Stimulated activated naive CD8-positive, alpha-beta T cell treated with anti-CD3 and anti-CD28 coated beads, Interleukin-15, Interleukin-2, amounts not matched to agents 100 ng/mL and 50 ng/mL, for 24 hours (primary cell): Measurements from ENCODE around the gene ZIC4.

Experiments
- H3K27ac Mint-ChIP-seq: one replicate; pipeline ENCODE4 v1.8.0; 2021; ENCODE audit warnings: mild to moderate bottlenecking, mixed read lengths
- H3K27me3 Mint-ChIP-seq: one replicate; pipeline ENCODE4 v1.8.0; 2021; ENCODE audit warnings: mixed read lengths
- H3K36me3 Mint-ChIP-seq: one replicate; pipeline ENCODE4 v1.8.0; 2021; ENCODE audit warnings: low read depth, mixed read lengths
- H3K4me1 Mint-ChIP-seq: one replicate; pipeline ENCODE4 v1.8.0; 2021; ENCODE audit warnings: low read depth, mixed read lengths
- H3K4me3 Mint-ChIP-seq: one replicate; pipeline ENCODE4 v1.8.0; 2021; ENCODE audit warnings: mild to moderate bottlenecking, mixed read lengths
- H3K9me3 Mint-ChIP-seq: one replicate; pipeline ENCODE4 v1.8.0; 2021; ENCODE audit warnings: mixed read lengths

The ZIC4 gene

DNA sequence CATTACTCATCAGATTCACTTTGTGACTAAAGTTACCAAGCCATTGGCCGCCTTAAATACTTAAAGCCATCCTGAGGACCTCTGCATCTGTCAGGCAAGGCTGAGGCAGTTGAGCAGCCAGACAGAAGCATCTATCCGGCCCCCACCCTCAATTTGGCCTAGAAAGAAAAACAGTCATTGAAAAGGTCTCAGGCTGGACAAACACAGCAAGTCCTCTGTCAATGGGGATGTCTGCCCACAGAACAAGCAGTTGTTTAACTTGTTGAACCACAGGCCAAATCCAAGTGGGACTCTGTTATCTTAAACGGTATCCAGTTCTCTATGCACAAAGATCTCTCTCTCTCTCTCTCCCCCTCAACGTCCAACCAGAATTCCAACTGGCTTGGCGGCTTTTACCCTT, 2.8 kb downstream of the ZIC4 start:
- H3K27ac Mint-ChIP-seq, result no peak overlapping the region
- H3K27me3 Mint-ChIP-seq, result peaks cover 82% of the 10 kb centered on the region
- H3K36me3 Mint-ChIP-seq, result peaks cover 11% of the 10 kb centered on the region
- H3K4me3 Mint-ChIP-seq, result no peak overlapping the region
- peaks cover 16% of the 10 kb centered on the region for H3K9me3 Mint-ChIP-seq
- H3K4me1 Mint-ChIP-seq, result peaks cover 11% of the 10 kb centered on the region

DNA sequence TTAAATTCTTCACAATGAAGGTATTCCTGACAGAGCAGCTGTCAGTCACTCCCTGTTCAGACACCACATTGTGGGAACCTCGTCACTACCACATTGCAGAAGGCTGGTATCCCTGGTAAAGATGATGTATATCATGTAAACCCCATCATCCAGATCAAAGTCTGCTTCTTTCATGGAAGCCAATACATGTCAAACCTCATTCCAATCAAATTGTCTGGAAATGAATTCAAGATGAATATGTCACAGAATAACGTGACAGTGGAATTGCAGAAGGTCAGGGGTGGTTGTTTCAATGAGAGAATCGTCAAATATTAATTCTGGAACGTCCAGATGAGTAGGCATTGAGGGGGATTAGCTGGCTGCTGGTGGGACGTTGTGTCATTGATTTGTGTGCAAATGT, 4.2 kb downstream of the ZIC4 start:
- Mint-ChIP-seq H3K27ac (no peak overlapping the region), H3K4me1 (no peaks in the 10 kb centered on the region), H3K4me3 (no peak overlapping the region), H3K9me3 (peaks cover 5% of the 10 kb centered on the region), H3K27me3 (peaks cover 83% of the 10 kb centered on the region), H3K36me3 (no peaks in the 10 kb centered on the region)

DNA sequence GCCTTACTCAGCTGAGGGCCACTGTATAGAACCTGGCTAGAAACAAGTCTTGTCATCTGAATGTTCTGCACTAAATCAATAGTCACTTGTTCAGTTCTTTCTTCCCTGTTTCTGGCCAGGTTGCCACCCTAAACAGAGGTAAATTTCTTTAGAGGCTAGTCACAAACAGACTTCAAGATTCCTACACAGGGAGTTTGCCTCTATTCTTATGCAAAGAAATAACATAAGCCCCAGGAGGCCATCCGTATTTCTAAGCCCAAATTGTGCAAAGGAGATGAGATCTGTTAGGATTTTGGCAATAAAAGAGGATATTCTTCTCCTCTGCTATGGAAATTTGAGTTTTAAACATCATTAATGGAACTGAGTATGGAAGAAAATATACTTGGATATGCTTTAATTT, 4.9 kb downstream of the ZIC4 start:
- Mint-ChIP-seq H3K27ac (no peak overlapping the region), H3K27me3 (peaks cover 83% of the 10 kb centered on the region), H3K4me1 (no peaks in the 10 kb centered on the region), H3K36me3 (no peaks in the 10 kb centered on the region), H3K9me3 (peaks cover 5% of the 10 kb centered on the region), H3K4me3 (no peak overlapping the region)

DNA sequence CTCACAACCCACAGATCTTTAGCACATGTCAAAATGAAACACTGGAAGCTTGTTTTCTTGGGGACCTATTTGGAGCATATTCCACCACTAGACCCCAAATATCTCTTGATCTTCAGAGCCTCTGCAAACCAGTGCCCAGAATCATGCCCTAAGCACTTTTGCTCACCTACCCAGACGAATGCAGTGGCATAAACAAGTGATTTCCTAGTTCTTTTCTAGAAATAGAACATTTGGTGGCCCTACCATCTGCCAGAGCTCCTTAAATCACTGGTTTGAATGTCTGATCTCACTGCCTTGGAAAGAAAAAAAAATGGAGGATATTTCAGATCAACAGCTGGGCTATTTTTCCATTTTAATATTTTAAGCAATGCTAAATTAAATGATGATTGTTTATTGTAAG, 5.3 kb downstream of the ZIC4 start:
- Mint-ChIP-seq H3K4me3 (no peak overlapping the region), H3K36me3 (no peaks in the 10 kb centered on the region), H3K4me1 (no peaks in the 10 kb centered on the region), H3K27ac (no peak overlapping the region), H3K9me3 (peaks cover 5% of the 10 kb centered on the region), H3K27me3 (peaks cover 79% of the 10 kb centered on the region)

DNA sequence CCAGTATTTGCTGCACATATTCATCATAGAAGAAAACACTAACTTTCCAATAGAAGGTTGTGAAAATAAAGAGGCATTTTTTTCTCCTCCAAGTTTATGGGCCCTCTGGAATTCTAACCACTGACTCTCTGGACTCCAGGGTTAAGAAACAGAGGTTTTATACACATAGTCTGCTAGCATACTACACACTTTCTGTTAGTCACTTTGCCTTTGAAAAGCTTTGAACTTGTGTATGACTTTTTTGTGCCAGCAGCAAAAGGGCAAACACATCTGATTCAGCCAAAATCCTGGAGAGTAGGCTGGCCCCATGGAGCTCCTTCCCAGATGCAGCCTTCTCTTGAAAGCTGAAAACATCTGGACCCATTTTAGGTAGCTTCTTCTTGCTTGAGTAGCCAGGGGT, 6.2 kb downstream of the ZIC4 start:
- H3K27ac Mint-ChIP-seq, result no peak overlapping the region
- no peaks in the 10 kb centered on the region for H3K36me3 Mint-ChIP-seq
- no peak overlapping the region for H3K4me3 Mint-ChIP-seq
- H3K9me3 Mint-ChIP-seq, result peaks cover 5% of the 10 kb centered on the region
- H3K27me3 Mint-ChIP-seq, result peaks cover 80% of the 10 kb centered on the region
- H3K4me1 Mint-ChIP-seq, result no peaks in the 10 kb centered on the region

DNA sequence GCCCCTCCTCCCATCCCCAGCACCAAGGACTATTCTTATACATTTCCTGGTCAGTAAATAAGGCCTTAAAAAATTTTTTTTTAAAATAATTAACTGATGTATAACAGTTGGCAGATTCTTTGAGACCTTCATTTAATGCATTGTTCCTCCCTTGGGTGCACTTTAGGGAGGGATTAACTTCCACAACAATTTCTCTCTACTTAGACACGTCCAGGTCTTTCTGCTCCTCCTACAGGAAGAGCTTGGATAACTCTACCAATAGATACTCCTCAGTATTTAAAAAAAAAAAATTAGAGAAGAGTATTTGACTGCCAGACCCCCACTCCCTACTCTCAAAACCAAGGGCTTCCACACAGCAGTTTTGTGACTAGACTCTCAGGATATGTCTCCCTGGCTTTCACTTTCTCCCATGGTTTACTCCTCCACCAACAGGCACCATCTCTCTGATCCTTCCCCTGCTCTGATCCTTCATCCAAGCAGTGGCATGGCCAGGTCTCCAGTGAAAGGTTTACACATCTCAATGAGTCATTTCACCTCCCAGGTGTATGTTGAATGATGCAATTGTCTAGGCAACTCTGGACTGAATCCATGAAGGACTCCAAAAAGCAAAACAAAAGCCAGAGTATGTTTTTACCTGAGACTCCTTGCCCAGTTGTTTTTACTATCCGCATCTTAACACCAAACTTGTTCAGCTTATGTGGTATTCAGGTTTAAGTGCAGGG, 7.4 kb downstream of the ZIC4 start:
- no peak overlapping the region for H3K27ac Mint-ChIP-seq
- H3K4me3 Mint-ChIP-seq, result no peak overlapping the region
- peaks cover 2% of the 10 kb centered on the region for H3K4me1 Mint-ChIP-seq
- peaks cover 80% of the 10 kb centered on the region for H3K27me3 Mint-ChIP-seq
- H3K9me3 Mint-ChIP-seq, result peaks cover 5% of the 10 kb centered on the region
- no peaks in the 10 kb centered on the region for H3K36me3 Mint-ChIP-seq

DNA sequence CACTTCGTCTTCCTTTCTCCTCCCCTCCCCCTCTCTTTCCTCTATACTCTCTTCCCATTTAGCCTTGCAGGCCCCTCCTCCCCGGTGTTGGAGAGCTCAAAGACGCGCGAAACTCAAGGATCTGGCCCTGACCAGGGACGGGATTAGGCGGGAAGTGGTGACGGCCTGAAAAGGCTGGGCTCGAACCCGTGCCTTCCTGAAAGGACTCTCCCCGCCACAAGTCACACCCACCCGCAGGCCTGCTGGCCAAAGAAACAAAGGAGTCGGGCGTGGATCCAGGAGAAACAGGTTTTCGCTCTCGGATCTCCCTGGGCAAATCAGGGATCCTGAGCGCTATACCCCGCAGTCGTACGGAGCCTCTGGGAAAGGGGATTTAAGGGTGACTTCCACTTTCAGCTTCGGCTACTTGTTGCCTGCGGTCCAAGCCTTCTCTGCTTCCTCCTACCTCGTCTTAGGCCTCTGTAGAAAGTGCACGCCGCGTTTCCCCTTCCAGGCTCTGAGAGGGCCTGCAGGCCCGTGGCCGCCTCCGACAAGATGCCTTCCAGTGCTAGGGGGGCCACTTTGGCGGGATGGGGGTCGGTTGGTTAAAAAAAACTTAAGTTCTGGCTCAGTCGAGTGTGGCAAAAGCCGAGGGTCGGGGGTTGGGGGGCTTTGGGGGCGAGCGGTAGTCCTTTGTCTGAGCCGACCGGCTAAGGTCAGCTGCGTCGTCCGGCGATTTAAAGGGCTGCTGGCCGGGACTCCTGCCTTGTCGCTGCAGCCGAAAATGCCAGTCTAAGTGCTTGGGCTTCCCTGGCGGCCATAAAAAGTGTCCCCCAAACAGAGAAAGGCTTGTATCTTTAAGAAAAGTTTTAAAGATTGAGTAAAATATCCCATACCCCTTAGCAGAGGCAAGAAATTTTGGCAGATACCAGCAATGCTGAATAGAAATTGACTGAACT, 8.2 kb downstream of the ZIC4 start:
- no peaks in the 10 kb centered on the region for H3K36me3 Mint-ChIP-seq
- peaks cover 5% of the 10 kb centered on the region for H3K9me3 Mint-ChIP-seq
- peaks cover 78% of the 10 kb centered on the region for H3K27me3 Mint-ChIP-seq
- no peak overlapping the region for H3K4me3 Mint-ChIP-seq
- H3K27ac Mint-ChIP-seq, result no peak overlapping the region
- peaks cover 4% of the 10 kb centered on the region for H3K4me1 Mint-ChIP-seq

DNA sequence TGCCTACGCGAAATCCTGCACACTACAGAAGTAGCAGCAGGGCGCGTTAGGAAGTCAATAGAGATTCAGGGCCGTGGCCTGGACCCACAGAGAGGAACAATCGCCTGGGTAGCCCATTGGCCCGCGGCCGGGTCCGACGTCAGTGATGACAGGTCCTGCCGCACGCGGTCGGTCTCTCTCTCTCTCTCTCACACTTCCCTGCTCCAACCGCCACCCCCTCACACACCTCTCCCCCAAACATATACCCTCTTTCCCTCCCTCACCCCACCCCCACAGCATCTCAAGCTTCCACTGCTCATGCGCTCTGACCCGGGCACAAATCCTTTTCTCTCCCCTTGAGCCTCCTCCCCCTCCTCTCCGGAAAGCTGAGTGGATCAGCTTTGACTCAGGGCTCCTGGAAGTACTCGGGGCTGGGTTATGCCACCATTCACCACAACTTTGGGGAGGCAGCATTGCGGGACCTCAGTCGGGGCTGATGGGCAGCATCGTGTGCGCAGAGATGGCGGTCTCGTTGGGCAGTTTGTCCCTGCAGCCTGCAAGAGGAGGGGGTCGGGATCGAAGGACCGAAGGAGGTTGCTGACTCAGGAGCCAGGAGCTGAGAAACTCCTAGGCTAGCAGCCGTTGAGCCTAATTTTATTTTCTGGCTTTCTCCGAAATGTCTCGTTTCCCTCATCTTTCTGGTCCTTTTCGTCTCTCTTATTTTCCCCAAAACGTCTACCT, 9.0 kb downstream of the ZIC4 start:
- Mint-ChIP-seq H3K4me3 (no peak overlapping the region), H3K27me3 (peaks cover 81% of the 10 kb centered on the region), H3K27ac (no peak overlapping the region), H3K4me1 (peaks cover 4% of the 10 kb centered on the region), H3K9me3 (peaks cover 3% of the 10 kb centered on the region), H3K36me3 (no peaks in the 10 kb centered on the region)

DNA sequence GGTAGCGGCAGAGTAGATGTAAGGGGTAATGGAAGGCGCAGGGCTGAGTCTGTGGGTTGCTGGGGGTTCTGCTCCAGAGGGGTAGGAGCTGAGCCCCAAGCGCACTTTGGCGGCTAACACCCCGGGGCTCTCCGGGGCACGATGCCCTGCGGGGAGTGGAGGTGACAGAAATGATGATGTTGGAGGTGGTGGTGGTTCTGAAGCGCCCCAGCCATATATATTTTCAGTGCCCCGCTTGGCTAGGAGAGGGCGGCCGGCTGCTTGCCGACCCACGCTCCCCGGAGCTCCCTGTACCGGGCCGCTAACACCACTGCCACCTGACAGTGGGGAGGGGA, 9.7 kb downstream of the ZIC4 start:
- Mint-ChIP-seq H3K36me3 (no peaks in the 10 kb centered on the region), H3K27me3 (peaks cover 80% of the 10 kb centered on the region), H3K4me1 (peaks cover 4% of the 10 kb centered on the region), H3K9me3 (no peaks in the 10 kb centered on the region), H3K4me3 (no peak overlapping the region), H3K27ac (no peak overlapping the region)

DNA sequence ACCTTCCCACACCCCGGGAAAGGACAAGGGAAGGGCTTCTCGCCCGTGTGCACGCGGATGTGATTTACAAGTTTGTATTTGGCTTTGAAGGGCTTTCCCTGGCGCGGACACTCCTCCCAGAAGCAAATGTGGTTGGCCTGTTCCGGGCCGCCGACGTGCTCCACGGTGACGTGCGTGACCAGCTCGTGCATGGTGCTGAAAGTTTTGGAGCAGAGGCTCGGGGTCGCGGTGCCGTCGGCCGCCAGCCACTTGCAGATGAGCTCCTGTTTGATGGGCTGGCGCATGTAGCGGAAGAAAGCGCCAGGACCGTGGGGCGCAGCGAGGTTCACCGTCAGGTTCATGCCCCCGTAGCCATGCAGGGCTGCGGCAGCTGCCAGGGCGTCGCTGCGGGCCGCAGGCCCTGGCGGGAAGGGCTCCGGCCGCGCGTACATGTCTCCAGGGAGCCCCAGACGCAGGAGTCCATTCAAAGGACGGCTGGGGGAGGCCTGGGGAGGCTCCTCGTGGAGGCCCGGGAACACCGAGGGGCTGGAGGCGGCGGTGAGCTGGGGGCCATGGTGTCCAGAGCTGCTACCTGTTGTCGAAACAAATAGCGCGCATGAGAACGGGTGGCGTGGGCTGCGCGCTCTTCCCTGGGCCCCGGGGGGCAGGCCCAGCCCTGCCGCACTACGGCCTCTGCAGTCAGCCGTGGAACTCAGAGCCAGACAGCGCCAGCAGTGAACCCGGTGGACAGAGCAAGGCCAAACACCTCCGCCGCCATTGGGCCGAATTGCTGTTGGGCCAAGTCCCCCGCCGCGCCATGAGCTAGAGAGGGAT, 10.2 kb downstream of the ZIC4 start:
- peaks cover 3% of the 10 kb centered on the region for H3K36me3 Mint-ChIP-seq
- peaks cover 83% of the 10 kb centered on the region for H3K27me3 Mint-ChIP-seq
- H3K9me3 Mint-ChIP-seq, result no peaks in the 10 kb centered on the region
- H3K4me3 Mint-ChIP-seq, result no peak overlapping the region
- H3K27ac Mint-ChIP-seq, result no peak overlapping the region
- peaks cover 4% of the 10 kb centered on the region for H3K4me1 Mint-ChIP-seq

DNA sequence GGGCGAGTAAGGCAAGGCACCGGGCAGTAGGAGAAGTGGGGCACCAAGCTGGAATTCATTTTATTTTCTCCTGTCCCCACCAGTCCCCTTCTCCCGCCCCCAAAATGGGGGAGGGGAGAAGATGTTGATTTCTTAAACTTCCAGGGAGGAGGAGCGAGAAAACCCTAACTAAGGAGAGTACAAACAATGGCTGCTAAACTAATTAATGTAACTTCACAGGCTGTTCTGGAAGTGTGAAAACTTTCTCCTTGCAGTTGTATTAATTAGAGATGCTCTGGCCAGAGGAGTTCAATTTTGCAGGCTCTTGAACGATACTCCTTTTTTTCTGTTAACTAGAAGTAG, 11.5 kb downstream of the ZIC4 start:
- Mint-ChIP-seq H3K4me3 (no peak overlapping the region), H3K4me1 (peaks cover 4% of the 10 kb centered on the region), H3K36me3 (peaks cover 3% of the 10 kb centered on the region), H3K27ac (peak overlapping the region; percentile 16), H3K9me3 (no peaks in the 10 kb centered on the region), H3K27me3 (peaks cover 84% of the 10 kb centered on the region)

DNA sequence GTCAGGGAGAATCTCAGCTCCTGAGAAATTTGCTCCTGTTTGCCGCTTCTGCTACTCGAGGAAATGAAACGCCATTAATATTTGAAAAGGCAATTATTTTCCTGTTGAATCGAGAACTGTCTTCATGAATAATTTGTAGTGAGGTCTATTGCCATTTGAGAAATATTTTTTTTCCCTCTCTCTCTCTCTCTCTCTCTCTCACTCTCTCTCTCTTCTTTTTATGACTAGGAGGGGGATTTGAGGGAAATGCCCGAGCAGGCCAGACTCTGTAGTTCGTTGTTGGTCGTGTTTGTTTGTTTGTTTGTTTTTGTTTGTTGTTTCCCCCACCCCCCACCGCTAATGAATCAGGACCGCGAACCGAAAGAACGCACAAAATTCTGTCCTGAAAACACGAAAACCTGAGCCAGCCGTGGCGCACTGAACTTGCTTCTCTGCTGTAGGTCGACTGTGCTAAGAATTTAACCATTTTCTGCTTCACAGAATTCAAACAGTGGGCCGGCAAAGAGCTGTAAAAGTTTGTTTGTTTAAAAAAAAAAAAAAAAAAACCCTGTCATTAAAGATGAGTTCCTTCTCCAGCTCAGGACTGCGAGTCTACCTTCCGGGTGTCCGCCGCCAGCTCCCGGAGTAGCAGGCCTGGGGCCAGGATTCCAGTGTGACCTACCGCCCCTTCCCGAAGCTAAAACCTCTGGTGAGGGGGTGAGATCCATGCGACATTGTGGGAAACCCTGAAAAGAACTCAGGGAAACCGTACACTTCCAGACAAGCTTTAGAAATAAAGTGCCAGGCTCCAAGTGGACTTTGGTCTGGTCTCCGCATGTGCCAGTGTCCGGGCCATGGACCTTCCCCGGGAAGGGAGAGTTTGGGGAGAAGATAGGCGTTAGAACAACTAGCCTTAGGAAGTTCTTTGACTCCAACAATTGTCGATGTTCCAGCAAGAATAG, 12.1 kb downstream of the ZIC4 start:
- H3K27ac Mint-ChIP-seq, result peak overlapping the region; percentile 45
- H3K36me3 Mint-ChIP-seq, result peaks cover 8% of the 10 kb centered on the region
- no peaks in the 10 kb centered on the region for H3K9me3 Mint-ChIP-seq
- H3K27me3 Mint-ChIP-seq, result peaks cover 85% of the 10 kb centered on the region
- peaks cover 4% of the 10 kb centered on the region for H3K4me1 Mint-ChIP-seq
- H3K4me3 Mint-ChIP-seq, result no peak overlapping the region

DNA sequence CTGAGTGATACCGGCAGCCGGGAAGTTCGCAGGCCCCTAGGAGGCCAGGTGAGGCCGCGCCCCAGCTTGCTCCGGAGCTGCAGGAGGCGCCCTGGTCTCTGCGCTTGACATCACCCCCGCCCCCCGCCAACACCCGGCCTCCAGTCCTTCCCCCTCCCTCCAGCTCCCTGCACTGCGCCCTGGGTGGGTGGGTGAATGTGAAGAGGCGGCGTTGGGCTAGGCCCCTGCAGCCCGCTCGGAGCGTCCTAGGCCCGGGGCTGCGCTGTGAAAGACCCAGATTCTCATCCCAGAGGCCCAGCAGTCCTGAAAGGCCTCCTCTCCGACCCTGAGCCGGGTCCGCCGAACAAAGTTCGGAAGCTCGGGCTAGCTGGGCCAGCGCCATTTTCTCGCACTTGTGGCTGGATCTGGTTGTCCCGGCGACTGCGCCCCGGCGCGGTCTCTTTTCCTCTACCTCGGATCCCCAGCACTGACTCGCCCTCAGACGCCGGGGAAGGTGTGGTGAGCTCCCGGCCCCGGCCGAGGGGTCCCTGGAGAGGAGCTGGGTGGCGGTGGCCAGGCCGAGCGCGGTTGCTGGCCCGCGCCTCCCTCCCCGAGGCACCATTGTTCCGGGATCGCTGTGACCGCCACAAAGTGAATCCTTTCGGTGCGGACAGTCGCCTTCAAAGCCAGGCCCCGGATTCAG, 12.9 kb downstream of the ZIC4 start:
- H3K4me3 Mint-ChIP-seq, result no peak overlapping the region
- no peak overlapping the region for H3K27ac Mint-ChIP-seq
- peaks cover 4% of the 10 kb centered on the region for H3K4me1 Mint-ChIP-seq
- no peaks in the 10 kb centered on the region for H3K9me3 Mint-ChIP-seq
- H3K27me3 Mint-ChIP-seq, result peaks cover 85% of the 10 kb centered on the region
- H3K36me3 Mint-ChIP-seq, result peaks cover 11% of the 10 kb centered on the region
